Panc1 (cell line): Measurements from ENCODE around the gene ADCY1. TPM values are rescaled to one million over a fixed set of nuclear protein-coding genes. Genes with fewer than 3 reads are reported as not detected.

ENCODE experiments used
- ATAC-seq: fragments of 200-7000 bp; cut with Tn5 transposase; 2 replicates; pipeline ENCODE4 v1.9.1; 2020; ENCODE audit warnings: mild to moderate bottlenecking, moderate library complexity
- BruUV-seq: library from RNA; stranded (reverse); fragments of 400-500 nt; replicated peaks from 2 replicates; lab custom pipeline; 2021; lab: Mats Ljungman, UMichigan
- CTCF ChIA-PET: fragments of 300-600 bp; sonication (Branson Sonifier 250); formaldehyde crosslinking; loops from one replicate; lab custom pipeline; 2022; ENCODE audit warnings: antibody characterized with exemption; lab: Charles Lee
- POLR2A ChIA-PET: fragments of 300-600 bp; sonication (Branson Sonifier 250); formaldehyde crosslinking; loops from one replicate; lab custom pipeline; 2022; ENCODE audit warnings: antibody characterized with exemption; lab: Charles Lee
- DNase-seq: peaks from one replicate; pipeline ENCODE4 v3.0.0-alpha.2; 2010; ENCODE audit warnings: low read depth, low spot score
- H3K27ac ChIP-seq: 2 replicates; pipeline ENCODE4 v1.5.1; 2011; ENCODE audit warnings: mild to moderate bottlenecking, low read length, inconsistent platforms
- H3K27me3 ChIP-seq: fragments of 200-500 bp; sonication (Bioruptor generic); 2 replicates; pipeline ENCODE4 v1.6.0; 2014; ENCODE audit warnings: low read length, inconsistent platforms; ENCODE audit not compliant: control insufficient read depth, insufficient read depth
- H3K36me3 ChIP-seq: fragments of 200-500 bp; sonication (Bioruptor generic); 2 replicates; pipeline ENCODE4 v1.5.1; 2014; ENCODE audit warnings: inconsistent platforms, mild to moderate bottlenecking, low read length, moderate library complexity; ENCODE audit not compliant: control insufficient read depth, insufficient read depth
- H3K4me1 ChIP-seq: 2 replicates; pipeline ENCODE4 v1.5.1; 2011; ENCODE audit warnings: inconsistent platforms, mild to moderate bottlenecking, low read length, moderate library complexity; ENCODE audit not compliant: control insufficient read depth, insufficient read depth
- H3K4me3 ChIP-seq, 2 experiments: 2 replicates each; pipeline ENCODE4 v1.5.1; 2011 to 2012; ENCODE audit warnings: low read depth in 2 of 2, low read length in 2 of 2, mild to moderate bottlenecking in 2 of 2, inconsistent platforms in 1 of 2, moderate library complexity in 1 of 2
- H3K9me3 ChIP-seq: fragments of 200-500 bp; sonication (Bioruptor generic); 2 replicates; pipeline ENCODE4 v1.5.1; 2014; ENCODE audit warnings: low read depth, mild to moderate bottlenecking, inconsistent platforms, low read length, moderate library complexity; ENCODE audit not compliant: control insufficient read depth, insufficient read depth
- CTCF ChIP-seq: fragments of 450-650 bp; IDR thresholded peaks from 2 replicates; pipeline ENCODE4 v1.5.1; 2017; ENCODE audit warnings: mild to moderate bottlenecking
- POLR2AphosphoS5 ChIP-seq: IDR thresholded peaks from 2 replicates; pipeline ENCODE4 v1.6.1; 2012; ENCODE audit warnings: mild to moderate bottlenecking, low read depth, low read length, moderate library complexity
- SIN3A ChIP-seq: IDR thresholded peaks from 2 replicates; pipeline ENCODE4 v1.6.1; 2012; ENCODE audit warnings: low read depth, mild to moderate bottlenecking, low read length, moderate library complexity, borderline replicate concordance; ENCODE audit not compliant: insufficient read depth
- TCF7L2 ChIP-seq: IDR thresholded peaks from 2 replicates; pipeline ENCODE4 v1.6.1; 2011; ENCODE audit warnings: mild to moderate bottlenecking, low read depth, low read length, inconsistent platforms
- in situ Hi-C: cut with HindIII; loops from 2 replicates; pipeline ENCODE4 v1.10.0; 2016; ENCODE audit warnings: low sequenced_read_pairs, low pct_unique_long_range_greater_than_20kb
- intact Hi-C: fragments of 100-400 bp; cut with micrococcal nuclease; formaldehyde crosslinking; loops from one replicate; pipeline ENCODE4 v1.10.0; 2022; ENCODE audit not compliant: unreplicated experiment
- total RNA-seq: library from RNA; stranded (reverse); gene quantifications from one replicate; pipeline ENCODE4 v1.2.1, GENCODE V29; 2021; ENCODE audit not compliant: unreplicated experiment
- TF ChIP-seq, protein P1 (sequence below), 2 experiments: IDR thresholded peaks; 2 replicates each; pipeline ENCODE4 v1.6.1; 2011 to 2012; ENCODE audit warnings: low read depth in 2 of 2, control low read depth in 1 of 2, low read length in 1 of 2, mild to moderate bottlenecking in 1 of 2, moderate library complexity in 1 of 2; ENCODE audit not compliant: insufficient read depth in 1 of 2

The ADCY1 gene
- total RNA-seq, 1 experiment from 2014 or later, result 2.1 TPM

DNA sequence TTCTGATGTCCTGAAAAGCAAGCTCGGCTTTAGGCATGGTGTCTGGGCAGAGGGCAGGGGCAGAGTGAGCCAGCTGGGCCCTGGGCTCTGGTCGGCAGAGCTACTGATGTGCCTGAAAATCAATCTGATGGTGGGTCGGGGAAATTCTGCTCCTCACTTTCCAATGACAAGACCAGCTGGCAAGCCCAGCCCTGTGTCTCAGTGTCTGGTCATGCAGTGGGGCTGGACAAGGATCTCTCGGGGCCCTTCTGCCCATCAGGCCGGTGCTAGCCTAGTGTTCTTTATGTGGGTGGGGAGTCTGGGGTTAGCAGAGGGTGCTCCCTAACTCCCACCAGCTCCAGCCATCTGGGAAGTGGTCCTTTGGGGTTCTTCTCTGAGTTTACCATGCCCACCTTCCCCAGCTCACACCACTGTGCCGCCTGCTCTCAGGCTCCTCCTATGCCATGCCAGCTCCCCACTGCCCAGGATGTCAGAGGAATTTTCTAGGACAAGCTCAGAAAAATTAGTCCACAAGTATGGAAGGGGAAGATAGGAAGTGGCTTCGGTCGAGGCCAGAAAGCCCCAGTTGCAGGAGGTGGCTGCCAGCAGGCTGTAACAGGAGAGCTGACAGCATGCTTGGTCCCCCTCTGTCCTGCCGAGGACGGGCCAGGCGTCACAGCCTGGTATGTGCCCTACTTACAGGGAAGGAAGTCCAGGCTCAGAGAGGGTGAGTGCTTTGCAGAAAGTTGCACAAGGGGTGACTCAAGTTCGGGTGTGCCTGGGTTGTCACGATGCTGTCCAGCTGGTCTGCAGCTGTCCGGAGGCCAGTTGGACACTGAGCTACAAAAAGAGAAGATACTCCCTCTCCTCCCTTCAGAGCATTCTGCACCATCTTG lies 135.2 kb downstream of the ADCY1 start:
- in situ Hi-C loops, result no loop called here
- TF ChIP-seq, protein P1, sequence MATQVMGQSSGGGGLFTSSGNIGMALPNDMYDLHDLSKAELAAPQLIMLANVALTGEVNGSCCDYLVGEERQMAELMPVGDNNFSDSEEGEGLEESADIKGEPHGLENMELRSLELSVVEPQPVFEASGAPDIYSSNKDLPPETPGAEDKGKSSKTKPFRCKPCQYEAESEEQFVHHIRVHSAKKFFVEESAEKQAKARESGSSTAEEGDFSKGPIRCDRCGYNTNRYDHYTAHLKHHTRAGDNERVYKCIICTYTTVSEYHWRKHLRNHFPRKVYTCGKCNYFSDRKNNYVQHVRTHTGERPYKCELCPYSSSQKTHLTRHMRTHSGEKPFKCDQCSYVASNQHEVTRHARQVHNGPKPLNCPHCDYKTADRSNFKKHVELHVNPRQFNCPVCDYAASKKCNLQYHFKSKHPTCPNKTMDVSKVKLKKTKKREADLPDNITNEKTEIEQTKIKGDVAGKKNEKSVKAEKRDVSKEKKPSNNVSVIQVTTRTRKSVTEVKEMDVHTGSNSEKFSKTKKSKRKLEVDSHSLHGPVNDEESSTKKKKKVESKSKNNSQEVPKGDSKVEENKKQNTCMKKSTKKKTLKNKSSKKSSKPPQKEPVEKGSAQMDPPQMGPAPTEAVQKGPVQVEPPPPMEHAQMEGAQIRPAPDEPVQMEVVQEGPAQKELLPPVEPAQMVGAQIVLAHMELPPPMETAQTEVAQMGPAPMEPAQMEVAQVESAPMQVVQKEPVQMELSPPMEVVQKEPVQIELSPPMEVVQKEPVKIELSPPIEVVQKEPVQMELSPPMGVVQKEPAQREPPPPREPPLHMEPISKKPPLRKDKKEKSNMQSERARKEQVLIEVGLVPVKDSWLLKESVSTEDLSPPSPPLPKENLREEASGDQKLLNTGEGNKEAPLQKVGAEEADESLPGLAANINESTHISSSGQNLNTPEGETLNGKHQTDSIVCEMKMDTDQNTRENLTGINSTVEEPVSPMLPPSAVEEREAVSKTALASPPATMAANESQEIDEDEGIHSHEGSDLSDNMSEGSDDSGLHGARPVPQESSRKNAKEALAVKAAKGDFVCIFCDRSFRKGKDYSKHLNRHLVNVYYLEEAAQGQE (IDR thresholded peaks at IDR 0.05; ENCODE audit: insufficient read depth in 1 of 2, low read depth in 2 of 2, low read length in 1 of 2), result no peak
- TF ChIP-seq TCF7L2 (no peak), POLR2AphosphoS5 (no peak), SIN3A (no peak), CTCF (no peak)
- intact Hi-C loops, result no loop called here
- H3K36me3 ChIP-seq, result no peaks in the 10 kb centered on the region
- peaks cover 41% of the 10 kb centered on the region for H3K27me3 ChIP-seq
- no peaks in the 10 kb centered on the region for H3K9me3 ChIP-seq
- no peak overlapping the region for H3K27ac ChIP-seq
- BruUV-seq, result no TSS peak
- H3K4me3 ChIP-seq, result no peak overlapping the region
- DNase-seq (no peak), ATAC-seq (no peak)
- CTCF ChIA-PET, result no interaction called here
- no peaks in the 10 kb centered on the region for H3K4me1 ChIP-seq
- POLR2A ChIA-PET, result no interaction called here

DNA sequence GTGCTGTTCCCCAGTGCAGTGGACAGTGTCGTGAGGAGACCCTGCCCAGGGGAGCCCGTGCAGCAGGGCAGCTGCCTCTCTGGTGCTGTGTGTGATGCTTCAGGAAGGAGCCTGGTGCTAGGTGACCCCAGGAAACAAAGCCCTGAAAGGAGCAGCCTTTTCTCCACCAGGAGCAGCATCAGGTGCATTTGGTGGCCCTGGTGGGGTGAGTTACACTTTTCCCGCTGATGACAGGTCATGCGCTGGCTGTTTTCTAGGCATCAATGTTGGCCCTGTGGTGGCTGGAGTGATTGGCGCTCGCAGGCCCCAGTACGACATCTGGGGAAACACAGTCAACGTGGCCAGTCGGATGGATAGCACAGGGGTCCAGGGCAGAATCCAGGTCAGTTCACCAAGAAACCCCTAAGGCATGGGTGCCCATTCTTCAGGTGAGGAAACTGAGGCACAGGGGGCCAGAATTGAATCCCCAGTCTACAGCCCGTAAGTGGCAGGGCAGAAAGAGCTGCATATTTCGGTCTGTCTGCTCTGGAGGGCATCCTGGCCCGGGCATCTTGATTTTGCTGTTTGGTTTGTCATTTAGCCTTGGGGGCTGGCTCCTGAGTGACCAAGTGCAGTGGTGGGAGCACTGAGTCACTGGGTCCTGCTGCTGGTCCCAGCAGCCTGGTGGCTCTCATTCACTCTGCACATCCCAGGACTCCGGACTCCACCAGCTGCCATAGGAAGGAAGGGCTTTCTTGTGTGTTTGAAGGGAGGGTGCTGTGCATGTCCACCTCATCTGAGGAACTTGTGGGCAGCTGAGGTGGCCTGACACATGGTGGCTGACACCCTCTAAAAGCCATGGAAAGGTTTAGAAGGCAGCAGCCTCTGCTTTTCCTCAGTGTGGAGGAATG lies 136.3 kb downstream of the ADCY1 start:
- ChIA-PET POLR2A (no interaction called here), CTCF (no interaction called here)
- Histone ChIP-seq H3K27ac (no peak overlapping the region), H3K36me3 (no peaks in the 10 kb centered on the region), H3K4me3 (no peak overlapping the region), H3K4me1 (no peaks in the 10 kb centered on the region), H3K9me3 (no peaks in the 10 kb centered on the region), H3K27me3 (peaks cover 31% of the 10 kb centered on the region)
- BruUV-seq, result no TSS peak
- intact Hi-C loops (no loop called here), in situ Hi-C loops (no loop called here)
- no peak for TF ChIP-seq CTCF
- no peak for TF ChIP-seq SIN3A
- TF ChIP-seq, protein P1 (IDR thresholded peaks at IDR 0.05; ENCODE audit: insufficient read depth in 1 of 2, low read depth in 2 of 2, low read length in 1 of 2), result no peak
- no peak for TF ChIP-seq TCF7L2
- TF ChIP-seq POLR2AphosphoS5, result no peak
- DNase-seq (no peak), ATAC-seq (no peak)
